GM10266 (cell line): Measurements from ENCODE around the gene BHLHE23.
"Not testable (repeated sequence)": the region's sequence is repeated elsewhere in the genome, so short reads cannot be mapped to it uniquely, and the experiment has no call there.

Experiments
- DNase-seq: peaks from one replicate; pipeline ENCODE4 v3.0.0; 2012; ENCODE audit errors: extremely low spot score
- CTCF ChIP-seq: IDR thresholded peaks from 2 replicates; pipeline ENCODE4 v1.5.1; 2012; ENCODE audit warnings: mild to moderate bottlenecking, low read depth; ENCODE audit not compliant: control insufficient read depth, insufficient read depth; ENCODE audit errors: missing control alignments

Gene BHLHE23

GRCh38 chr20:62963614-62964397 lies 43.0 kb downstream of the BHLHE23 start:
- no peak for DNase-seq
- no peak for TF ChIP-seq CTCF

DNA sequence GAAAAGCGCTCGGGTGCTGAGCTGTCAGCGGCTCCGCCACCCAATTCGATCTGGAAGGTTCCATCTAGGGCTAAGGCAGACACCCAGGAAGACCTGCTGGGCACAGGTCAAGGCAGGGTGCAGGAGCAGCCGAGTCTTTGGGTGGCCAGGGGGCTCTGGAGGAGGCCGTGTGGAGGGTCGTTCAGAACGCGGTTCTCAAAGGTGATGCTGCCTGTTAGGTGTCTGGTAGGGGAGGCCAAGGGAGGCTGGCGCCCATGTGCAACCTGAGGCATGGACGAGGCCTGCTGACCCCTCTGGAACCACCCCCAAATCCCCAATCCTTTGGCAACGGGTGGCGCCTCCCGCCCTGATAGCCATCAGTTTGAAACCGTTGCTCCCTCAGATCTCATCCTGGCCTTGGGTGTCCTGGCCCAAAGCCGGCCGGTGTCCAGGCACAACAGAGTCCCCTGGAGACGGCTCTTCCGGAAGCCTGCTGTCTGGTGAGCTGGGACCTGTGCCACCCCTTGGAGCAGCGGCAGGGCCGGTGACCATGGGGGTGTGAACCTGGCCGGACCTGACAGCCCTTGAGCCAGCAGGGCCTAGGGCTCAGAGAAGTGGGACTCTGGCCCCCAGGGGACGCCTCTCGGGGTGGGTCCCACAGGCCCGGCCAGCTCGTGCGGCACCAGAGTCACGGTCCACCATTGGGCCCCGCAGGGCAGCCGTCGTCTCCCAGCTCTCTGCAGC lies 43.7 kb downstream of the BHLHE23 start:
- TF ChIP-seq CTCF: no peak
- DNase-seq: peak; percentile 9

DNA sequence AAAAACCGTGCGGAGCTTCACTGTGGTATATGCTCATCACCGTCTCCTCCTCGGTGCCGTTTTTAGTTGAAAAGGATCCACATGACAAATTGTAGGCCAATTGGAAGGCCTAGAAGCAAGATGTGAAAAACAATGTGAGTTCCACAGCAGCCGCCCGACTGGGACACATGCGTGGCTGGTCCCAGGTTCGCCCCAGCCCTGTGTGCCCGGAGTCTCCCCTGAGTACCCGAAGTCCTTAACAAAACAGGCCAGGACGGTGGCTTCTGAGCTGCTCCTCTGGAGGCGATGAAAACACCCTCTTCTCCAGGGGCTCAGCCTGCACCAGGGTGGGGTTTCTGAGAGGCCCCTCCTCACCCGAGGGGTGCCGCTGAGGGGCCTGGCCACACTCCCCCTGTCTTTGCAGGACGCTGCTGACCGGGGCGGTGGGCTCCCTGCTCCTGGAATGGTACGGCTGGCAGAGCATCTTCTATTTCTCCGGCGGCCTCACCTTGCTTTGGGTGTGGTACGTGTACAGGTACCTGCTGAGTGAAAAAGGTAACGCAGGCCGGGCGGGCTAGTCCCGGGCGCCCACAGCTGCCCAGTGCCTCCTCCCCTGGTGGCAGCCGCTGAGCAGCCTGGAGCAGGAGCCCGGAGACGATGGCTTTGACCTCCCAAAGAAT lies 44.4 kb downstream of the BHLHE23 start:
- peak; percentile 9 for DNase-seq
- TF ChIP-seq CTCF: no peak

DNA sequence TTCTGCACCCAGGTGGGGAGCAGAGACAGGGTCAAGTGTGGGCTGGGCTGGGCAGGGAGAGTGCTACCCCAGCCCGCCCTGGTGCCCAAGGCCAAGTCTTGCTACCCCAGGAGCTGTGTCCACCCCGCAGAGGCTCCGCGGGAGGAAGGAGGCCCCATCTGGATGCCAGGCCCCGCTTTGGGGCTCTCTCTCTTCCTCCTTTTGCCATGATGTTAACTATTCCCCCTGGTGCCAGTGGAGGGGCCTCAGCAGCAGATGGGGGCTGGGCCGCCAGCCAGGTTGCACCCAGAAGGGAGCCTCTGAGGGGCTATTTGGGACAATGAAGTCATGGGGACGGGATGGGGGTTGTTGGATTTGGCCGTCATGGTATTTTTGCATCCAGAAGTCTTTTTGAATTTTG lies 45.0 kb downstream of the BHLHE23 start:
- TF ChIP-seq CTCF: no peak
- peak; percentile 11 for DNase-seq

DNA sequence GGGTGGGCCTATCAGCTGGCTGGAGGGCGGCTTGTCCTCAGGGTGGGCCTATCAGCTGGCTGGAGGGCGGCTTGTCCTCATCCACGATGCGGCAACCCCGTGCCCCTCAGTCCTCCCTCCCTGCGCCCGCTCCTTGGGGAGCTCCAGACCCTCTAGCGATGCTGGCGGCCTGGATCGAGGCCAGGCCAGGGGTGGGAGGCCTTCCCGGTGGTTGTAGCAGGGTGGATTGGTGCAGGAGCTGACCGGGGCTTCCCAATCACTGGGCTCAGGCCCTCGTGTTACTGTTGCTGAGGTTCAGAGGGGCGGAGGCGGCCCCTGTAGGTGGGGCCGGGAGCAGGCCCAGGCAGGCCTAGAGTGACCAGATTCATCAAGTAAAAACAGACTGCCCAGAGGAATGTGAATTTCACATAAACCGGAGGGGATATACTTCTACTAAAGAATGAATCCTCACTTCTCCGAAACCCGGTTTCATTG lies 45.4 kb downstream of the BHLHE23 start:
- no peak for DNase-seq
- TF ChIP-seq CTCF: no peak

DNA sequence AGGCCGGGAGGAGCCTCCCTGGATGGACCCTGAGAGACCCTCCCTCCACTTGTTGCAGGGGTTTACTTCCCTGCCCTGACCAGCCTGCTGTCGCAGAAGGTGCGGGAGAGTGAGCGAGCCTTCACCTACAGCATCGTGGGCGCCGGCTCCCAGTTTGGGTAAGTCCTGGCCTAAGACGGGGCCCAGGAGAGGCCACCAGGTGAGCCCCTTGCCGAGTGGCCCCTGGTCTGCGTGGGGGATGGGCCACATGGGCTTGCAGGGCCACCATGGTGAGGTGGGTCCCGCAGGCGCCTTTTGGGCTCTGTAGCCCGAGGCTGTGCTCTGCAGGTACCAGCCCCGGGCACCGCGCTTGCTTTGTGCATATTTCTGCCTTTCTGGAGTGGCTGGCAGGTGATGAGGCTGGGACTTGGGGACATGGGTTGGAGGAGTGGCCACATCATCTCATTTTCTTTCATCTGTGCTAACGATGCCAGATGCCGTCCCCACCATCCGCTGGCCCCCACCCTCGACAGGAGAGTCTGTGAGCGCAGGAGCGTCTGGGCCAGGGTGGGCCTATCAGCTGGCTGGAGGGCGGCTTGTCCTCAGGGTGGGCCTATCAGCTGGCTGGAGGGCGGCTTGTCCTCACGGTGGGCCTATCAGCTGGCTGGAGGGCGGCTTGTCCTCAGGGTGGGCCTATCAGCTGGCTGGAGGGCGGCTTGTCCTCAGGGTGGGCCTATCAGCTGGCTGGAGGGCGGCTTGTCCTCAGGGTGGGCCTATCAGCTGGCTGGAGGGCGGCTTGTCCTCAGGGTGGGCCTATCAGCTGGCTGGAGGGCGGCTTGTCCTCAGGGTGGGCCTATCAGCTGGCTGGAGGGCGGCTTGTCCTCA lies 46.1 kb downstream of the BHLHE23 start:
- DNase-seq: not testable (repeated sequence)

GRCh38 chr20:62959998-62960436 lies 46.7 kb downstream of the BHLHE23 start:
- no peak for TF ChIP-seq CTCF
- DNase-seq: no peak
